GM21619 (cell line): Measurements from ENCODE around the gene HES2.
"Not testable (repeated sequence)": the region's sequence is repeated elsewhere in the genome, so short reads cannot be mapped to it uniquely, and the experiment has no call there.

Experiments used
- ATAC-seq: cut with Tn5 transposase; IDR thresholded peaks from one replicate; pipeline ENCODE4 v1.9.1; 2021; ENCODE audit not compliant: unreplicated experiment

Gene HES2

GRCh38 chr1:6391951-6392808 lies 27.5 kb downstream of the HES2 start:
- ATAC-seq, result no peak

DNA sequence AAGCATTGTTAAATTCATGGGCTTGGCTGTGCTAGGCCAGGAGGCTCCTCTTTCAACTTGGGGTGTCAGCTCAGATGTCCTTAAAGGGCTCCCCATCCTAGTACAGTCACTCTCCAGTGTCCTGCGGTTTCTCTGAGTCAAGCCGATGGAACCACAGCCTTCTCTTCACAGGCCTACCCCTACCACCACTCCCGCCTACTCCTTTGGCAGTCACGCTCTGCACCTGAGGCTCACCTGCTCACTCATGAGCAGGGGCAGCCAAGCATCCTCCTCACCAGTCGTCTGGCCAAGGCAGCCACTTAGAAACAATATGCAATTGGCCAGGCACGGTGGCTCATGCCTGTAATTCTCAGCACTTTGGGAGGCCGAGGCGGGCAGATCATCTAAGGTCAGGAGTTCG lies 29.7 kb downstream of the HES2 start:
- no peak for ATAC-seq

DNA sequence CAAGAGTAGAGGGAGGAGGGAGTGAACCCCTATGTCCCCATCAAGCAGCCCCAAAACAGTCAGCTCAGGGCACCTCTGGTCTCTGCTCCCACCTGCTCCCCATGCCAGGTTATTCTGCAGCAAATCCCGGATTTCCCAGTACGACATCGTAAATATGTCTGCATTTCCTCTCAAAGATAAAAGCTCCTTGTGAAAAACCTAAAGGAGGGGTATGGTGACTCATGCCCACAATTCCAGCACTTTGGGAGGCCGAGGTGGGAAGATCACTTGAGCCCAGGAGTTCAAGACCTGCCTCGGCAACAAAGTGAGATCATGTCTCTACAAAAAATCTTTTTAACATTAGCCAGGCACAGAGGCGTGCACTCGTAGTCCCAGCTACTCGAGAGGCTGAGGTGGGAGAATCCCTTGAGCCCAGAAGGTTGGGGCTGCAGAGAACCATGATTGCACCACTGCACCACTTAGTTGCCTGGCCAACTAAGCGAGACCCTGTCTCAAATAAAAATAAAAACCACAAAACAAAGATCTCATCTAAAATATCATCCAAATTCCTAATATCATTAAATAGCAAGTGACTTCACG lies 33.3 kb downstream of the HES2 start:
- no peak for ATAC-seq

DNA sequence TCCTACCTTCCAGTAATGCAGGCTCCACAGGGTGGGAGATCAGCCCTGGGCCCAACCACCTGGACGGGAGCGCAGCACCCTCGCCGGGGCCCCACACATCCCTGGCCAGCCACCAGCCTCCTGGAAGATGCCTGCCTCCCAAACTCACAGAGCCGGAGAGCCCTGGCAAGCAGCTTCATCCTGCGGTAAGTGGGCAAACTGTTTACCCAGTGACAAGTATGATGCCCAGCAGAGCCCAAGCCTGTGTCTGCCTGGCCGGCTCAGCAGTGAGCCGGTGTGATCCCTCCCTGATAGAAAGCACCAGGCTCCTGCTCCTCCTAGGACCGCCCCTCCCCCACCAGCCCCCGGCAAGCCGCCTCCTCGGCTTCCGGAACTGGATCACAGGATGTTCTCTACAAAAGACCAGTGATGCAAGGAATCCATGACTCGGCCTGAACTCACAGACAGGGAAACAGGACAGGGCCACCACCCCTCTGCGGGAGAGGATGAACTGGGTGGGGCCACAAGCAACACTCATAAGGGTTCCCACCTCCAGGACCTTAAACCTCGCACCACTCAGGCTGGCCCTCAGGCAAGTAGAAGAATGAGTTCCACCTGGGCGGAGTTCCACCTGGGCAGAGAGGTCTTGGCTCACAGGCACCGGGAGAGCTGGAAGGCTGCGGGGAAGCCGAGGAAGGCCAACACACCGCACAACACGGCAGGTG lies 34.1 kb downstream of the HES2 start:
- ATAC-seq, result no peak

DNA sequence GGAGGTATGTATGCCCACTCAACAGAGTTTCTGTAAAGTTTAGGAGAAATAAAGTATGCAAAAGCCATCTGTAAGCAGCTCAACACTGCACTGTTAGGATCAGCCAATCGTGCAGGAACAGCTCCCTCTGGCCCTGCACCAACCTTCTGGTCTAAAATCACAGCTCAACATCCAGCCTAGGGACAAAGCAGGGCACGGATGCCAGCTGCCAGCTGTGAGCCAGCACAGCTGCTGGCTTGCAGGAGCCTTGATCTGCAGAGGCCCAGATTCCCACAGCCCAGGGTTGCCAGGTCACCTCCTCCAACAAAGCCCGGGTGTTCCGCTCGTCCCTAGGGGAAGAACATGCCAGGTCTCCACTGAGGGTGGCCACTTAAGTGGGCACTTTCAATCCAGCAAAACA lies 34.8 kb downstream of the HES2 start:
- ATAC-seq, result no peak

DNA sequence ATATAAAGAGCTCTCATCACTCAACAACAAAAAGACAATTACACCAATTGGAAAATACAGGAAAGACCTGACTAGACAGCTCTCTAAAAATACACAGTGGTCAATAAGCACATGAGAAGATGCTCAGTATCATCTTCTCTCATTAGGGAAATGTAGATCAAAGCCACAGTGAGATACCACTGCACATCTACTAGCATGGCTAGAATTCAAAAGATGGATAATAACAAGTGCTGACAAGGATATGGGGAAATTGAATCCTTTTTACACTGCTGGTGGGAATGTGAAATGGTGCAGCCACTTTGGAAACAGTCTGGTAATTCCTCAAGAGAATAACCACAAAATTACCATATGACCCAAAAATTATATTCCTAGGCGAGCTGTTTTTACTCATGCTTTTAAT lies 35.6 kb downstream of the HES2 start:
- no peak for ATAC-seq

DNA sequence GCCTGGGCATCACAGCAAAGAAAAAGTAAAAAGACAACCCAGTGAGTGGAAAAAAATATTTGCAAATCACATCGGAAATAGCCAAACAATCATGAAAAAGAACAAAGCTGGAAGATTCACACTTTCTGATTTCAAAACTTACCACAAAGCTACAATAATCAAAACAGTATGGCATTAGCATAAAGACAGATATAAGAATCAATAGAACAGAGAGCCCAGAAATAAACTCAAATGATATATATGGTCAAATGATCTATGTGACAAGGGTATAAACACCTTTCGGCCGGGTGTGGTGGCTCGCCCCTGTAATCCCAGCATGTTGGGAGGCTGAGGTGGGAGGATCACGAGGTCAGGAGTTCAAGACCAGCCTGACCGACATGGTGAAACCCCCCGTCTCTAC lies 39.7 kb downstream of the HES2 start:
- ATAC-seq, result no peak

DNA sequence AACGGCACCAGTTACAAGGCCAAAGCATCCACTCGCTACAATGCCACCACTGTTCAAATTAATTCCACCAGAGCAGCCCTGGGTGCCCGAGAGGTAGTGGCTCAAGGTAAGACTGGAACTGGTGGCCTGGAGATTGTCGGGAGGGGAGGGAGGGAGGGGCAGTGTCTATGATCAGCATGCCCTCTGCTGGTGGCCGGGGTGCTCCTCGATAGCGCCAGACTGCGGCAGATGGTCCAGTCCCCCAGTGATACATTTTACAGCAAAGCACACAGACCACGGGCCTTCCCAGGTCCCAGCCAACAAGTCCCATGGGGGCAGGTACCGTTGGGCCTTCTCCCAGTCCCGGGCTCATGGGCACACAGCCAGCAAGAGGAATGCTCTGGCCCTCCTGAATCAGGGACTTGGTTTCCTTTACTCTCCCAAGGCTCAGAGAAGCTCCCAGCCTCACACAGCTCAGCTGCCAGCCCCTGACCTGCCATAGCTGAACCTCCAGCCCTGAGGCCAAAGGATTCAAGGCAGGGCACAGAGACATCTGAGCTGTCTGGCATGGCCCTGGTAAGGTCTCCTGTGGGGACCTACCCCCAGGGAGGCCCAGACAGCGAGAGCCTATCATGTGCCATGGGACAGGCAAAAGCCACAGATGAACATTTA lies 41.5 kb downstream of the HES2 start:
- ATAC-seq, result no peak

GRCh38 chr1:6373961-6374720 lies 45.6 kb downstream of the HES2 start:
- ATAC-seq, result no peak

- not testable (repeated sequence) for ATAC-seq
Observed at GRCh38 chr1:6372236-6372635, 47.5 kb downstream of the HES2 start.

- no peak for ATAC-seq
Observed at GRCh38 chr1:6370006-6370405, 49.7 kb downstream of the HES2 start.

GRCh38 chr1:6367381-6368012 lies 52.2 kb downstream of the HES2 start:
- no peak for ATAC-seq

GRCh38 chr1:6365047-6365446 lies 54.7 kb downstream of the HES2 start:
- no peak for ATAC-seq

DNA sequence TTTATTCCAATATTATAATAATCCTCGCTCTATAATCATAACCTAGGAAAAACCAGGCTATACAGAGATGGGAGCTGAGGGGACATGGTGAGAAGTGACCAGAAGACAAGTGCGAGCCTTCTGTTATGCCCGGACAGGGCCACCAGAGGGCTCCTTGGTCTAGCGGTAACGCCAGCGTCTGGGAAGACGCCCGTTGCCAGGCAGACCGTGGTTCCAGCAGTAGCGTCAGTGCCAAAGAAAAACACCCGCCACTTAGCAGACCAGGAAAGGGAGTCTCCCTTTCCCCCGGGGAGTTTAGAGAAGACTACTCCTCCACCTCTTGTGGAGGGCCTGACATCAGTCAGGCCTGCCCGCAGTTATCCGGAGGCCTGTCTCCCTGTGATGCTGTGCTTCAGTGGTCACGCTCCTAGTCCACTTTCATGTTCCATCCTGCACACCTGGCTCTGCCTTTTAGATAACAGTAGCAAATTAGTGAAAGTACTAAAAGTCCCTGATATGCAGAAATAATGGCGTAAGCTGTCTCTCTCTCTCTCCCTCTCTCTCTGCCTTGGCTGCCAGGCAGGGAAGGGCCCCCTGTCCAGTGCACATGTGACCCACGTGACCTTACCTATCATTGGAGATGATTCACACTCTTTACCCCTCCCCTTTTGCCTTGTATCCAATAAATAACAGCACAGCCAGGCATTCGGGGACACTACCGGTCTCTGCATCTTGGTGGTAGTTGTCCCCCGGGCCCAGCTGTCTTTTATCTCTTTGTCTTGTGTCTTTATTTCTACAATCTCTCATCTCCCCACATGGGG lies 56.4 kb downstream of the HES2 start:
- not testable (repeated sequence) for ATAC-seq
